ENCODE results near the gene KLRF1.

GRCh38 chr12:9858135-9858534, 30.9 kb downstream of the KLRF1 start:
- TF ChIP-seq CTCF (IDR thresholded peaks at IDR 0.05; ENCODE audit: insufficient read depth, low read depth, low read length) (no peak), EZH2 (IDR thresholded peaks at IDR 0.05; ENCODE audit: insufficient read depth, low read length) (no peak)
